OCI-LY1 (cell line): ENCODE measurements around the gene FGGY.

Experiments used
- H2AFZ ChIP-seq: fragments of 200-600 bp; sonication (generic), shearing (Covaris generic); 2 replicates; pipeline ENCODE4 v1.6.0; 2014; ENCODE audit warnings: antibody characterized with exemption, mild to moderate bottlenecking, low read length
- H3F3A ChIP-seq: fragments of 200-600 bp; sonication (generic), shearing (Covaris generic); 2 replicates; pipeline ENCODE4 v1.6.0; 2014; ENCODE audit warnings: mild to moderate bottlenecking, antibody characterized with exemption, low read length, moderate library complexity; ENCODE audit not compliant: insufficient read depth
- H3K27ac ChIP-seq: fragments of 200-600 bp; sonication (generic); 2 replicates; pipeline ENCODE4 v1.5.1; 2014; ENCODE audit warnings: low read length, mixed run types, mild to moderate bottlenecking, low read depth; ENCODE audit not compliant: poor library complexity, severe bottlenecking
- H3K27me3 ChIP-seq: fragments of 200-600 bp; sonication (generic); 2 replicates; pipeline ENCODE4 v1.6.0; 2014; ENCODE audit warnings: antibody characterized with exemption, mild to moderate bottlenecking, low read length, moderate library complexity; ENCODE audit not compliant: insufficient read depth
- H3K36me3 ChIP-seq: fragments of 200-600 bp; sonication (generic); 2 replicates; pipeline ENCODE4 v1.6.1; 2014; ENCODE audit warnings: mild to moderate bottlenecking, antibody characterized with exemption, low read length, moderate library complexity, mixed read lengths; ENCODE audit not compliant: insufficient read depth
- H3K4me1 ChIP-seq: fragments of 200-600 bp; sonication (generic); 2 replicates; pipeline ENCODE4 v1.5.1; 2014; ENCODE audit warnings: mild to moderate bottlenecking, low read length, moderate library complexity; ENCODE audit not compliant: insufficient read depth, severe bottlenecking
- H3K4me2 ChIP-seq: fragments of 200-600 bp; sonication (generic), shearing (Covaris generic); 2 replicates; pipeline ENCODE4 v1.6.1; 2014; ENCODE audit warnings: low read length
- H3K4me3 ChIP-seq: fragments of 200-600 bp; sonication (generic); 2 replicates; pipeline ENCODE4 v1.5.1; 2014; ENCODE audit warnings: low read length, low read depth, mild to moderate bottlenecking, mixed read lengths; ENCODE audit not compliant: poor library complexity, severe bottlenecking
- H3K79me2 ChIP-seq: fragments of 200-600 bp; shearing (Covaris generic); 2 replicates; pipeline ENCODE4 v1.6.1; 2016; ENCODE audit warnings: mixed run types, low read length, mixed read lengths; ENCODE audit not compliant: insufficient read depth
- H3K9ac ChIP-seq: fragments of 200-600 bp; sonication (generic), shearing (Covaris generic); 2 replicates; pipeline ENCODE4 v1.6.1; 2014; ENCODE audit warnings: mild to moderate bottlenecking, low read length, mixed read lengths
- H3K9me2 ChIP-seq: fragments of 200-600 bp; sonication (generic), shearing (Covaris generic); 2 replicates; pipeline ENCODE4 v1.6.1; 2014; ENCODE audit warnings: low read depth, mild to moderate bottlenecking, low read length, mixed read lengths
- H3K9me3 ChIP-seq: fragments of 200-600 bp; shearing (Covaris generic); 2 replicates; pipeline ENCODE4 v1.6.1; 2014; ENCODE audit warnings: low read length, mixed read lengths
- H4K20me1 ChIP-seq: fragments of 200-600 bp; sonication (generic), shearing (Covaris generic); 2 replicates; pipeline ENCODE4 v1.6.0; 2016; ENCODE audit warnings: mild to moderate bottlenecking, low read length; ENCODE audit not compliant: insufficient read depth
- CTCF ChIP-seq: fragments of 200-600 bp; sonication (generic), shearing (Covaris generic); IDR thresholded peaks from 2 replicates; pipeline ENCODE4 v1.5.1; 2017; ENCODE audit warnings: mild to moderate bottlenecking, antibody characterized with exemption, low read length, moderate library complexity, mixed read lengths
- EZH2 ChIP-seq: fragments of 200-600 bp; sonication (generic), shearing (Covaris generic); IDR thresholded peaks from 2 replicates; pipeline ENCODE4 v1.8.0; 2017; ENCODE audit warnings: borderline replicate concordance, mixed run types, mild to moderate bottlenecking, antibody characterized with exemption, low read length, moderate library complexity, mixed read lengths

The FGGY gene

DNA sequence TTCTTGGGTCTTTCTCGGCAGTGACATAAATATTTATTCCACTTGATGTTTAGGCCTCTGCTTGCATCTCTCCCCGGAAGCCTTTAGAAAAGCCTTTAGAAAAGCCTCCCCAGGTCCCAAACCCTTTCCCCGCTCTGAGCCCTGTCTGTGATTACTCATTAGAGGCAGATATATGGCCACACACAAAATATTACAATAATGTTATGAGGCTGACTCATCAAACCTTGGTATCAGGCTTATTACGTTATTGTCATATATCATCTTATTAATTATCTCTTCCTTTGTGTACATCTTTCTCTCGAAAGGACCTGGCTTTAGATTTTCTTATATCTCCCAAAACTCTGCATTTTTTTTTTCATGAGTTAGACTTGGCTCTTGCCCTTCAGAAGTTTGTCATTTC, 69.5 kb downstream of the FGGY start:
- Histone ChIP-seq H4K20me1 (no peaks in the 10 kb centered on the region), H3K4me1 (no peaks in the 10 kb centered on the region), H3K9ac (no peak overlapping the region), H2AFZ (no peak overlapping the region), H3K4me2 (no peak overlapping the region), H3K9me2 (no peaks in the 10 kb centered on the region), H3K9me3 (no peaks in the 10 kb centered on the region), H3F3A (no peaks in the 10 kb centered on the region), H3K27ac (no peak overlapping the region), H3K79me2 (no peaks in the 10 kb centered on the region), H3K27me3 (no peaks in the 10 kb centered on the region), H3K4me3 (no peak overlapping the region), H3K36me3 (no peaks in the 10 kb centered on the region)
- TF ChIP-seq CTCF (no peak), EZH2 (no peak)

GRCh38 chr1:59367301-59368007, 70.6 kb downstream of the FGGY start:
- no peak overlapping the region for H3K27ac ChIP-seq
- no peak overlapping the region for H3K4me2 ChIP-seq
- H3K9me3 ChIP-seq, result no peaks in the 10 kb centered on the region
- no peaks in the 10 kb centered on the region for H4K20me1 ChIP-seq
- H3K9ac ChIP-seq, result no peak overlapping the region
- no peaks in the 10 kb centered on the region for H3K27me3 ChIP-seq
- H3K9me2 ChIP-seq, result no peaks in the 10 kb centered on the region
- H2AFZ ChIP-seq, result no peak overlapping the region
- no peak for TF ChIP-seq CTCF
- no peak overlapping the region for H3K4me3 ChIP-seq
- no peaks in the 10 kb centered on the region for H3K36me3 ChIP-seq
- H3K4me1 ChIP-seq, result no peaks in the 10 kb centered on the region
- H3K79me2 ChIP-seq, result no peaks in the 10 kb centered on the region
- H3F3A ChIP-seq, result no peaks in the 10 kb centered on the region

DNA sequence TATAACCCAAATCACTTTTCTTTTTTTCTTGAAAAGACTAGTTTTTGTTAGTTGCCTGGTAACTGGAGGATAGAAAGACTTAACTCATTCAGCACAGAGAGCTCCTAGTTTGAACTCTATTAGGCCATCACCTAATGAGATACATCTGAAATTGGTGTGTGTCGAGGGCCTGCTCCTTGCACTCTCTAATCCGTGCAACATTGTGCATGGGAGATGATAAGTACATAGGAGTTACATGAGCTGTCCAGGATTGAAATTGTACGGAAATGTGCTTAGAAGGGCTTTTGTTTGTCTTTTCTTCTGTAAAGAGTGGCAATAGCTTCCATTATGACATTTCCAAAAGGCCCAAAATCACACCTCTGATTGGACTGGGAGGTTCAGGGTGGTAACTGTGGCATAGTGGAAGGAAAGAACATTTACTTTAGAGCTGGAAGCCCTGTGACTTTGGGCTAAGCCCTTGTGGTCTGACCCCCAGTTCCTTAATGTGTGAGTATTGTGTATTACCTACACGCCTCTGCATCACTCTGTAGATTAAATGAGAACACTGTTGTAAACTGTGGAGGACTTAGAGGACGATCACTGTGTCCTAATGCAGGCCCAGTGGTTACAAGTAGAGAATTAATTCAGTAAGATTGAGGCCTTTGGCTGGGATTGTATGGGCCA, 71.2 kb downstream of the FGGY start:
- Histone ChIP-seq H3K36me3 (no peaks in the 10 kb centered on the region), H3K4me3 (no peak overlapping the region), H3F3A (no peaks in the 10 kb centered on the region), H4K20me1 (no peaks in the 10 kb centered on the region), H3K9ac (no peak overlapping the region), H3K27ac (no peak overlapping the region), H3K4me1 (no peaks in the 10 kb centered on the region), H3K27me3 (no peaks in the 10 kb centered on the region), H3K9me2 (no peaks in the 10 kb centered on the region), H3K9me3 (no peaks in the 10 kb centered on the region), H3K4me2 (no peak overlapping the region), H2AFZ (no peak overlapping the region), H3K79me2 (no peaks in the 10 kb centered on the region)
- no peak for TF ChIP-seq EZH2
